Activated CD4-positive, alpha-beta T cell treated with anti-CD3 and anti-CD28 coated beads, Interleukin-2, Interleukin-6, amounts not matched to agents 100 ng/mL and 50 ng/mL, durations not matched to agents 16 hours and 8 hours (primary cell): ENCODE results near the gene DDIT4L.
"Not testable (repeated sequence)": the region's sequence is repeated elsewhere in the genome, so short reads cannot be mapped to it uniquely, and the experiment has no call there.

Experiments used
- DNase-seq: peaks from one replicate; pipeline ENCODE4 v3.0.0-alpha.2; 2020

DDIT4L gene

GRCh38 chr4:100189820-100190642, at the start of gene DDIT4L:
TSS of gene DDIT4L (minus strand) at chr4:100190468. CDS start at chr4:100189983, 485 bp downstream.
- DNase-seq, result peak; percentile 32

GRCh38 chr4:100240008-100240407, 49.7 kb upstream of the DDIT4L start:
- peak; percentile 1 for DNase-seq

- no peak for DNase-seq
Measured at GRCh38 chr4:100224721-100225120, 34.5 kb upstream of the DDIT4L start.

GRCh38 chr4:100224160-100224559, 33.9 kb upstream of the DDIT4L start:
- DNase-seq, result no peak

GRCh38 chr4:100208964-100209363, 18.7 kb upstream of the DDIT4L start:
- DNase-seq, result peak; percentile 36

- DNase-seq, result no peak
Measured at GRCh38 chr4:100208459-100208858, 18.2 kb upstream of the DDIT4L start.

- no peak for DNase-seq
Measured at GRCh38 chr4:100206850-100207249, 16.6 kb upstream of the DDIT4L start.

- DNase-seq, result no peak
Measured at GRCh38 chr4:100198061-100198460, 7.8 kb upstream of the DDIT4L start.

- DNase-seq, result not testable (repeated sequence)
Measured at GRCh38 chr4:100196388-100197071, 6.3 kb upstream of the DDIT4L start.

GRCh38 chr4:100190643-100191600, 654 bp upstream of the DDIT4L start:
- DNase-seq, result no peak

- no peak for DNase-seq
Measured at GRCh38 chr4:100188829-100189228, 1.4 kb downstream of the DDIT4L start.

GRCh38 chr4:100187781-100188180, 2.5 kb downstream of the DDIT4L start:
- DNase-seq, result no peak

- DNase-seq, result no peak
Measured at GRCh38 chr4:100184787-100185186, 5.5 kb downstream of the DDIT4L start.

GRCh38 chr4:100177855-100178254, 12.4 kb downstream of the DDIT4L start:
- DNase-seq, result no peak

- DNase-seq, result no peak
Measured at GRCh38 chr4:100177126-100177525, 13.1 kb downstream of the DDIT4L start.

GRCh38 chr4:100175858-100176257, 14.4 kb downstream of the DDIT4L start:
- DNase-seq, result peak; percentile 34

GRCh38 chr4:100174985-100175383, 15.3 kb downstream of the DDIT4L start:
- no peak for DNase-seq

GRCh38 chr4:100170986-100171385, 19.3 kb downstream of the DDIT4L start:
- no peak for DNase-seq

GRCh38 chr4:100169491-100170485, 20.5 kb downstream of the DDIT4L start:
- DNase-seq, result no peak

GRCh38 chr4:100168521-100168920, 21.7 kb downstream of the DDIT4L start:
- DNase-seq, result no peak

- DNase-seq, result no peak
Measured at GRCh38 chr4:100166297-100167039, 23.8 kb downstream of the DDIT4L start.
